ENCODE data around the gene MPND. TPM values are rescaled to one million over a fixed set of nuclear protein-coding genes. Genes with fewer than 3 reads are reported as not detected.

MPND gene
- polyA plus RNA-seq, 1 donor = 16.5 TPM

- H3K27ac ChIP-seq (ENCODE audit: low read length) = no peak overlapping the region
- DNase-seq = no peak
- 100% methylated on average over 2 of the region's 16 CpGs for WGBS (ENCODE audit: insufficient coverage, low lambda C conversion rate)
- H3K4me3 ChIP-seq (ENCODE audit: low read length) = no peak overlapping the region
- H3K27me3 ChIP-seq (ENCODE audit: control insufficient read depth, insufficient read depth, low read length) = no peaks in the 10 kb centered on the region
- H3K4me1 ChIP-seq (ENCODE audit: control insufficient read depth, insufficient read depth, low read length) = peaks cover 36% of the 10 kb centered on the region
- H3K9me3 ChIP-seq (ENCODE audit: control insufficient read depth, low read depth, low read length) = no peaks in the 10 kb centered on the region
- peaks cover 73% of the 10 kb centered on the region for H3K36me3 ChIP-seq (ENCODE audit: control insufficient read depth, insufficient read depth, low read length)
These were observed 23.4 kb downstream of the MPND start for GRCh38 chr19:4366666-4367335.

- no CpG with 5 or more reads among the region's 10 CpGs for WGBS (ENCODE audit: insufficient coverage, low lambda C conversion rate)
- DNase-seq = no peak
- Histone ChIP-seq H3K4me1 (ENCODE audit: control insufficient read depth, insufficient read depth, low read length) (peaks cover 41% of the 10 kb centered on the region), H3K4me3 (ENCODE audit: low read length) (no peak overlapping the region), H3K27ac (ENCODE audit: low read length) (no peak overlapping the region), H3K36me3 (ENCODE audit: control insufficient read depth, insufficient read depth, low read length) (peaks cover 71% of the 10 kb centered on the region), H3K9me3 (ENCODE audit: control insufficient read depth, low read depth, low read length) (no peaks in the 10 kb centered on the region), H3K27me3 (ENCODE audit: control insufficient read depth, insufficient read depth, low read length) (no peaks in the 10 kb centered on the region)
These were observed 24.0 kb downstream of the MPND start for GRCh38 chr19:4367336-4367723.

- Histone ChIP-seq H3K9me3 (ENCODE audit: control insufficient read depth, low read depth, low read length) (no peaks in the 10 kb centered on the region), H3K27me3 (ENCODE audit: control insufficient read depth, insufficient read depth, low read length) (no peaks in the 10 kb centered on the region), H3K4me1 (ENCODE audit: control insufficient read depth, insufficient read depth, low read length) (peaks cover 45% of the 10 kb centered on the region), H3K4me3 (ENCODE audit: low read length) (no peak overlapping the region), H3K36me3 (ENCODE audit: control insufficient read depth, insufficient read depth, low read length) (peaks cover 71% of the 10 kb centered on the region), H3K27ac (ENCODE audit: low read length) (no peak overlapping the region)
- DNase-seq = no peak
- WGBS (ENCODE audit: insufficient coverage, low lambda C conversion rate) = no CpG with 5 or more reads among the region's 13 CpGs
These were observed 24.4 kb downstream of the MPND start for GRCh38 chr19:4367781-4368127.

- peaks cover 66% of the 10 kb centered on the region for H3K36me3 ChIP-seq (ENCODE audit: control insufficient read depth, insufficient read depth, low read length)
- no peaks in the 10 kb centered on the region for H3K27me3 ChIP-seq (ENCODE audit: control insufficient read depth, insufficient read depth, low read length)
- H3K4me1 ChIP-seq (ENCODE audit: control insufficient read depth, insufficient read depth, low read length) = peaks cover 50% of the 10 kb centered on the region
- no peak overlapping the region for H3K4me3 ChIP-seq (ENCODE audit: low read length)
- no peaks in the 10 kb centered on the region for H3K9me3 ChIP-seq (ENCODE audit: control insufficient read depth, low read depth, low read length)
- H3K27ac ChIP-seq (ENCODE audit: low read length) = no peak overlapping the region
- DNase-seq = no peak
- no CpG with 5 or more reads among the region's 19 CpGs for WGBS (ENCODE audit: insufficient coverage, low lambda C conversion rate)
These were observed 24.9 kb downstream of the MPND start for GRCh38 chr19:4368128-4368820.

GRCh38 chr19:4369109-4369887 lies 25.9 kb downstream of the MPND start:
- H3K4me1 ChIP-seq (ENCODE audit: control insufficient read depth, insufficient read depth, low read length) = peaks cover 61% of the 10 kb centered on the region
- H3K27me3 ChIP-seq (ENCODE audit: control insufficient read depth, insufficient read depth, low read length) = no peaks in the 10 kb centered on the region
- no peak overlapping the region for H3K4me3 ChIP-seq (ENCODE audit: low read length)
- H3K27ac ChIP-seq (ENCODE audit: low read length) = peak overlapping the region; percentile 78
- WGBS (ENCODE audit: insufficient coverage, low lambda C conversion rate) = no CpG with 5 or more reads among the region's 25 CpGs
- peak; percentile 51 to 66 for DNase-seq
- peaks cover 3% of the 10 kb centered on the region for H3K9me3 ChIP-seq (ENCODE audit: control insufficient read depth, low read depth, low read length)
- peaks cover 59% of the 10 kb centered on the region for H3K36me3 ChIP-seq (ENCODE audit: control insufficient read depth, insufficient read depth, low read length)

- Histone ChIP-seq H3K4me3 (ENCODE audit: low read length) (no peak overlapping the region), H3K4me1 (ENCODE audit: control insufficient read depth, insufficient read depth, low read length) (peaks cover 66% of the 10 kb centered on the region), H3K36me3 (ENCODE audit: control insufficient read depth, insufficient read depth, low read length) (peaks cover 55% of the 10 kb centered on the region), H3K9me3 (ENCODE audit: control insufficient read depth, low read depth, low read length) (peaks cover 3% of the 10 kb centered on the region), H3K27me3 (ENCODE audit: control insufficient read depth, insufficient read depth, low read length) (no peaks in the 10 kb centered on the region), H3K27ac (ENCODE audit: low read length) (peak overlapping the region; percentile 78)
- WGBS (ENCODE audit: insufficient coverage, low lambda C conversion rate) = no CpG with 5 or more reads among the region's 21 CpGs
- DNase-seq = no peak
These were observed 26.5 kb downstream of the MPND start for GRCh38 chr19:4369888-4370260.

- whole genome bisulfite sequencing (ENCODE audit: insufficient coverage, low lambda C conversion rate) = no CpG with 5 or more reads among the region's 15 CpGs
- no peak overlapping the region for H3K27ac ChIP-seq (ENCODE audit: low read length)
- DNase-seq = no peak
These were observed 27.2 kb downstream of the MPND start for GRCh38 chr19:4370418-4371041.

GRCh38 chr19:4371247-4372164 lies 28.1 kb downstream of the MPND start:
- no peak overlapping the region for H3K4me3 ChIP-seq (ENCODE audit: low read length)
- peaks cover 83% of the 10 kb centered on the region for H3K4me1 ChIP-seq (ENCODE audit: control insufficient read depth, insufficient read depth, low read length)
- H3K36me3 ChIP-seq (ENCODE audit: control insufficient read depth, insufficient read depth, low read length) = peaks cover 40% of the 10 kb centered on the region
- peaks cover 3% of the 10 kb centered on the region for H3K9me3 ChIP-seq (ENCODE audit: control insufficient read depth, low read depth, low read length)
- no peaks in the 10 kb centered on the region for H3K27me3 ChIP-seq (ENCODE audit: control insufficient read depth, insufficient read depth, low read length)
- no CpG with 5 or more reads among the region's 31 CpGs for WGBS (ENCODE audit: insufficient coverage, low lambda C conversion rate)
- no peak overlapping the region for H3K27ac ChIP-seq (ENCODE audit: low read length)
- DNase-seq = no peak

More at GRCh38 chr19:4370418-4371041, 27.2 kb downstream of the MPND start:
- Histone ChIP-seq H3K9me3 (ENCODE audit: control insufficient read depth, low read depth, low read length) (peaks cover 3% of the 10 kb centered on the region), H3K4me3 (ENCODE audit: low read length) (no peak overlapping the region), H3K4me1 (ENCODE audit: control insufficient read depth, insufficient read depth, low read length) (peaks cover 73% of the 10 kb centered on the region), H3K27me3 (ENCODE audit: control insufficient read depth, insufficient read depth, low read length) (no peaks in the 10 kb centered on the region), H3K36me3 (ENCODE audit: control insufficient read depth, insufficient read depth, low read length) (peaks cover 49% of the 10 kb centered on the region)

- peak overlapping the region; percentile 95 for H3K27ac ChIP-seq (ENCODE audit: low read length)
- WGBS (ENCODE audit: insufficient coverage, low lambda C conversion rate) = no CpG with 5 or more reads among the region's 22 CpGs
These were observed 29.0 kb downstream of the MPND start for GRCh38 chr19:4372165-4373012.

More at GRCh38 chr19:4372165-4373012, 29.0 kb downstream of the MPND start:
- Histone ChIP-seq H3K36me3 (ENCODE audit: control insufficient read depth, insufficient read depth, low read length) (peaks cover 39% of the 10 kb centered on the region), H3K9me3 (ENCODE audit: control insufficient read depth, low read depth, low read length) (peaks cover 3% of the 10 kb centered on the region), H3K4me3 (ENCODE audit: low read length) (no peak overlapping the region), H3K27me3 (ENCODE audit: control insufficient read depth, insufficient read depth, low read length) (no peaks in the 10 kb centered on the region), H3K4me1 (ENCODE audit: control insufficient read depth, insufficient read depth, low read length) (peaks cover 92% of the 10 kb centered on the region)
- no peak for DNase-seq
